DMS53 (cell line): ENCODE results near the gene BRD3.

Source experiments
- DNase-seq: peaks from one replicate; lab custom pipeline; 2025; lab: John Stamatoyannopoulos, UW

BRD3 gene

DNA sequence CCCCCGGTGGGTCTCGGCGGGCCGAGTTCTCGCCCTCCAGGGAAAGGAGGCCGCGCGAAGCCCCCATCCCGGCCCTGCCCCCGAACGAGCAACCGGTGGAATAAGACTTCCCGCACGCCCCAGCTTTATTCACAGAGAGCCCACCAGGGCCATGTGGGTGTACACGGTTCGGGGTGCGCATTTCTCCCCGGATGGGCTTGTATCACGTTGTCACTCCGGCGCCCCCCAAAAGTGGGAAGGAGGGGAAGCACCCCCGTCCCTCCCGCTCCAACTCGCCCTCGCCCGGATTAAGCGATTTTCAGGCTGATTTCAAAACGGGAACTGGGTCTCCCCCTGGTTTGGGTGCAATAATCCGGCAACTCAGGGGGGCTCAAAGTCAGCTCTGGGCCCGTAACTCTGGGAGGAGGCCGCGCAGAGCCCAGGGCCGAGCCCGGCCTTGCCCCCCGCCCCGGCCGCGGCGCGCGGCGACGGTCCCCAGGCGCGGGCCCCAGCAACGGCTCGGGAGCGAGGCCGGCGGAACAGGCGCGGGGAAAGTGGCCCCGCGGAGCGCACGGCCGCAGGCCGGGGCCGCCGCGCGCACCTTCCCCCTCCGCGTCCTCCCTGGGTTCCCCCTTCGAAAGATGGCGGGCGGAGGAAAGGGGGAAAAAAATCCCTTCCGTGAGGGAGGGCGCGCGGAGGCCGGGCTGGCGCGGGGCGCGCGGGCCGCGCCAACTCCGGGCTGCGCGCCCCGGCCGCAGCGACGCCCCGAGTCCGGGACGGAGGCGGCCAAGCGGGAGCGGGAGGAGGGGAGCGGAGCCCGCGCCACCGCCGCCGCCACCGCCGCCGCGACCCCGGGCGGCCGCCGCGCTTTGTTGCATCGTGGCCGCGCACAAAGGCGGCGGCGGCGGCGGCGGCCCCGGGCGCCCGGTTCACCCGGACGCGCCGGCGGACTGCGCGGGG is 644 bp downstream of the BRD3 start:
- peak; percentile 76 for DNase-seq

- DNase-seq: no peak
These were observed 1.3 kb downstream of the BRD3 start for GRCh38 chr9:134066526-134066912.

GRCh38 chr9:134065612-134066419 is 2.0 kb downstream of the BRD3 start:
- no peak for DNase-seq

GRCh38 chr9:134064711-134065110 is 3.1 kb downstream of the BRD3 start:
- DNase-seq: no peak

GRCh38 chr9:134063571-134064450 is 4.0 kb downstream of the BRD3 start:
- no peak for DNase-seq

- no peak for DNase-seq
These were observed 4.7 kb downstream of the BRD3 start for GRCh38 chr9:134063088-134063570.

GRCh38 chr9:134062461-134063087 is 5.3 kb downstream of the BRD3 start:
- no peak for DNase-seq

- DNase-seq: no peak
These were observed 6.0 kb downstream of the BRD3 start for GRCh38 chr9:134061688-134062371.

DNA sequence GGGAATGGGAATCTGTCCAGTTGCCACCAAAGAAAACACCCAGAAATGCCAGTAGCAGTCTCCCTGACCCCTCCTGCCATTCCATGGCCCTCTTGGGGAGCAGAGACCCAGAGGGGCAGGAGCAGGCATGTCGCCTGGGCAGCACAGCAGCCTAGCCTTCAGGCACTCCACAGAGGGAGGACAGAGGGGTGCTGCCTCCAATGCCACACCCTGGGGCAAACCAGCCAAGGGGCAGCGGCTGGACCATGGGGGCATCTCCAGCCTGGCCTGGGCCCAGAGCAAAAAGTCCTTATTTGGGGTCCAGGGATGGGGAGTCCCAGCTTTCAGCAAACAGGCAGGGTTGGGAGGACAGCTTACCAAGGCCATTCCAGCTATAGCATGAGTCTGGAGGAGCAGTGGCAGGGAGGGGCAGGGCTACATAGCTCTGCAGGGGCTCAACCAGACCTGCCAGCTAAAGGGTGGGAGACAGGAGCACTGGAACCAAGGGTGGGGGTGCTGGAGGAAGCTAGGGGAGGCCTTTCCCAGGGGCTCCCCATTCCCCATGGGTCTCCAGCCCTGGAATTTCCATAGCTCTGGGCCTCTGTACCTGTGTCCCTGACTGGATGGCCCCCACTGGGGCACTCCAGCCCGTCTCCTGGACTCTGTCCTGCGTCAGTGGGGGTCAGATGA is 6.7 kb downstream of the BRD3 start:
- no peak for DNase-seq

DNA sequence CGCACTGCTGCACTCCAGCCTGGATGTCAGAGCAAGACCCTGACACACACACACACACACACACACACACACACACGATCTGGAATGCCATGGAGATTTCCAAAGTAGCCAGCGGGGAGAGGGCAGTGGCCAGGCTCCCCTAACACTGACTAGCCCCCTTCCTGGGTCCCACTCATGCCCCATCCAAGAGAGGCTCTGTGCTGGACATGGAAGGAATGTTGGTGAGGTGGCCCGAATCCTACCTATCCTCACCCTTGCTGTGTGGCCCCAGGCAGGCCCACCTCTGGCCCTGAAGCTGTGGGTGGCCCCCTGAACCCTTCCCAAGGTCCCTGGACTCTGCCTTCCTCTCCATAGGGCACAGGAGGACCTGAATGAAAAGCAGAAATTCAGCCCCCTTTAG is 7.3 kb downstream of the BRD3 start:
- no peak for DNase-seq

GRCh38 chr9:134059661-134060395 is 8.0 kb downstream of the BRD3 start:
- DNase-seq: no peak

- no peak for DNase-seq
These were observed 8.6 kb downstream of the BRD3 start for GRCh38 chr9:134059188-134059641.

DNA sequence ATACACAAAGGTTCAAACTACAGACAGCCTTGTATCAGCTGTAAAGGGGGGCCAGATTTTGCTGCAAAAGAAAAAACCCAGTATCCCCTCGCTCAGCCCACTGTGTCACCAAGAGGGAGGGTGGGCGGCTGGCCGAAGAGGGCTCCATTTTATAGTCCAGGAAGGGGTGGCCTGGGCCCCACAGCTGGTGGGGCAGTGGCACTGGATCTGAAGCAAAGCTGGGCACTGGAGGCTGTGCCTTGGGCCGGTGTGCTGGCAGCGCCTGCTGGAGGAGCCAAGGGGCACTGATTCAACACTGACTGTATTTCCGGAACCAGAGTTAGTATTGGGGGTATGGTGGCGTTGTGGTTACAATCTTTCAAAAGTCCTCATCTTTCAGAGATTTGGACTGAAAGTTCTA is 9.1 kb downstream of the BRD3 start:
- DNase-seq: no peak

GRCh38 chr9:134057751-134058701 is 9.8 kb downstream of the BRD3 start:
- no peak for DNase-seq

GRCh38 chr9:134057307-134057657 is 10.5 kb downstream of the BRD3 start:
- DNase-seq: no peak

DNA sequence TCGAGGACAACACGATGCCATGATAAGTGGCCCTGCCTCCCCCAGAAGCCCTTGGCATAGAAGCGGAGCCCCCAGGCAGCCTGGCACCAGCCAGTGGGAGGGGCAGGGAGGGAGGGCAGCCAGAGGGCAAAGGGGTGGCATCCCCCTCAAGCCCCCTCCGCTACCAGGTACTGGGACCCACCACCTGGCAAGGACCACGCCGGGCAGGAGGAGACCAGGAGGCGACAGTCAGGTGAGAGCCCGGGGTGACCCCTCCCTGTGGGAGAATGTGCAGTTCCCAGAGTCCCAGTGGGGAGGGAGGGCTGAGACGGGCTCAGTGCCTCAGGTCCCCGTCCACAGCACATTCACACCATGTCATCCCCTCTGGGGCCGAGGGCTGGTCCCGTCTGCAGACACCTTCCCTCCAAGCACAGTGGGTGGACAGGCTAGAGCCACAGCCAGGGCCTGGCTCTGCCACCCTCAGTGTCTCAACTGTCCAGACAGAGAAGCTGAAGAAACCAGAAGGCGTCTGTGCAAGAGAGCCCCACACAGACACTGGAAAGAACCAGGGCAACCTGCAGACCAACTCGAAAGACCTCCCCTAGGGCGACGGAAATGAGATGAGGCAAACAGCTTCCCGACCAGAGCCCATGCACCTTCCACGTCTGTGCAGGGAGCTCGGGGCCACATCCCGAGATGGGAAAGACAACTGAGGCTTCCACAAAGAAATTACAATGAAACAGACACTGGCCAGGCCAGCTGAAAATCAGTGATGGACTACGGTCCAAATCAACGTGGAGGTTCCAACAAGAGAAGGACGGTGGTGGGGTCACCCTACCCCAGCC is 11.1 kb downstream of the BRD3 start:
- DNase-seq: no peak

DNA sequence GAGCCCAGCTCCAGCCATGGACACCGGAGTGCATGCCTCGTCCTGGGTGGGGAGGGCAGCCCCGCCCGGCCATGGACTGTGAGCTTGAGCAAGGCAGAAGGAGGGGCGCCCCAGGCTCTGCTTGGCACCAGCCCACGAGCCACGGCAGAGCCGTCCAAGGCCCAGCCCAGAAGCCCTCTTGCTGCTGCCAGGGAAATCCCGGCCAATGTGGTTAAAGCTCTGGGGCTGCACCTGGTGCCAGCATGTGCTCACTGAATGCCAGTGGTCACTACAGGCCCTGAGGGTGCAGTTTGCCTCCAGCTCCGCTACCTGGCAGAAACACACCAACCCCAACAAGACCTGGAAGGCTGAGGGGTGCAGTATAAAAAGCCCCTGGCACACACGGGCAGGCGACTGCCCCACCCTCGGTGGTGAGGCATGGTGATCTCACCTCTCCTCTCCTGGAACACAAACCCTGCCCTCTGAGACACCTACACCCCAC is 11.8 kb downstream of the BRD3 start:
- DNase-seq: no peak
